GM19043 (cell line): ENCODE data around the gene GNL1.
A peak's percentile ranks its signal among the peaks of the same experiment; 100 is the strongest.
"Not testable (repeated sequence)": the region's sequence is repeated elsewhere in the genome, so short reads cannot be mapped to it uniquely, and the experiment has no call there.

Experiments used
- ATAC-seq: cut with Tn5 transposase; IDR thresholded peaks from one replicate; pipeline ENCODE4 v1.9.1; 2021; ENCODE audit warnings: low read depth; ENCODE audit not compliant: unreplicated experiment

Gene GNL1, protein sequence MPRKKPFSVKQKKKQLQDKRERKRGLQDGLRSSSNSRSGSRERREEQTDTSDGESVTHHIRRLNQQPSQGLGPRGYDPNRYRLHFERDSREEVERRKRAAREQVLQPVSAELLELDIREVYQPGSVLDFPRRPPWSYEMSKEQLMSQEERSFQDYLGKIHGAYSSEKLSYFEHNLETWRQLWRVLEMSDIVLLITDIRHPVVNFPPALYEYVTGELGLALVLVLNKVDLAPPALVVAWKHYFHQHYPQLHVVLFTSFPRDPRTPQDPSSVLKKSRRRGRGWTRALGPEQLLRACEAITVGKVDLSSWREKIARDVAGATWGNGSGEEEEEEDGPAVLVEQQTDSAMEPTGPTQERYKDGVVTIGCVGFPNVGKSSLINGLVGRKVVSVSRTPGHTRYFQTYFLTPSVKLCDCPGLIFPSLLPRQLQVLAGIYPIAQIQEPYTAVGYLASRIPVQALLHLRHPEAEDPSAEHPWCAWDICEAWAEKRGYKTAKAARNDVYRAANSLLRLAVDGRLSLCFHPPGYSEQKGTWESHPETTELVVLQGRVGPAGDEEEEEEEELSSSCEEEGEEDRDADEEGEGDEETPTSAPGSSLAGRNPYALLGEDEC

DNA sequence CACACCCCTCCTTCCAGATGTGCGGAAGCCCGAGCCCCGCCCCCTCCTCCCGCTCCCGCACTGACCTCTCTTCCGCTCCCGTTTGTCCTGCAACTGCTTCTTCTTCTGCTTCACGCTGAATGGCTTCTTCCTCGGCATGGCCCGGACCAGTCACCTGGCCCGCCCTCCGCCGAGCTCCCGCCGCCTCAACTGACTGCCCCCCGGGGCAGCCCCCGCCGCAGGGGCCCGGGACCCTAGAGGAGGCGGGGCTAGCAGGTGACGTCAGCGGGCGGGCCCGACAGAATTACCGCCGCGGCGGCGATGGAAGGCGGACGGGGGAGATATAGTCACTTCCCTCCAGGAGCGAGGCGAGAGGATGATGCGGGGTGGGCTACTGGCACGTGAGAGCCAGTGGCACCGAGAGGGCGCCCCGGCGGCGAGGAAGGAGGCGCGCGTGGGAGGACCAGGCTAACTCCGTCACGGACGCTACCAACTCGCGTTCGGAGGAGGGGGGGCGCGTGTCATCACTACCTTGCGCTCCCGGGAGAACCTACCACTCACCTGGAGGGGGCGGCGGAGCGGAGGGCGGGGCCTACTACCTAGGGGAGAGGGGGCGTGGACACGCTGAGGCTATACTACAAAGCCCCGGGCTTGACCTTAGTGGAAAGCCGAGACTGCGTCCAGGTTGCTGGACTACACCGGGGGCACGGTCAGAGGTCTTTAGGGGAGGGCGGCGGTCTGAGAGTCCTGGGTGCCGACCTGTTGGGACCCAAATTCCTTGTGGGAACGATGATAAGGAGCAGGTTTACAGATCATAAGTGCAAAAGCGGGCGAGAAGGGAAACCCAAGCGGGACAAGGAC lies at the start of gene GNL1:
Gene GNL1 (minus strand): TSS at position 424 of the 840 bp plus-strand sequence. CDS start 286 bp downstream, at position 138.
- peak; percentile 62 for ATAC-seq

- ATAC-seq, result no peak
Observed at GRCh38 chr6:30603961-30604360, 47.7 kb upstream of the GNL1 start.

GRCh38 chr6:30601815-30602641 lies 45.7 kb upstream of the GNL1 start:
- no peak for ATAC-seq

GRCh38 chr6:30601436-30601814 lies 45.1 kb upstream of the GNL1 start:
- no peak for ATAC-seq

- ATAC-seq, result no peak
Observed at GRCh38 chr6:30600451-30600961, 44.2 kb upstream of the GNL1 start.

- ATAC-seq, result no peak
Observed at GRCh38 chr6:30599625-30600324, 43.5 kb upstream of the GNL1 start.

- ATAC-seq, result no peak
Observed at GRCh38 chr6:30598912-30599624, 42.8 kb upstream of the GNL1 start.

DNA sequence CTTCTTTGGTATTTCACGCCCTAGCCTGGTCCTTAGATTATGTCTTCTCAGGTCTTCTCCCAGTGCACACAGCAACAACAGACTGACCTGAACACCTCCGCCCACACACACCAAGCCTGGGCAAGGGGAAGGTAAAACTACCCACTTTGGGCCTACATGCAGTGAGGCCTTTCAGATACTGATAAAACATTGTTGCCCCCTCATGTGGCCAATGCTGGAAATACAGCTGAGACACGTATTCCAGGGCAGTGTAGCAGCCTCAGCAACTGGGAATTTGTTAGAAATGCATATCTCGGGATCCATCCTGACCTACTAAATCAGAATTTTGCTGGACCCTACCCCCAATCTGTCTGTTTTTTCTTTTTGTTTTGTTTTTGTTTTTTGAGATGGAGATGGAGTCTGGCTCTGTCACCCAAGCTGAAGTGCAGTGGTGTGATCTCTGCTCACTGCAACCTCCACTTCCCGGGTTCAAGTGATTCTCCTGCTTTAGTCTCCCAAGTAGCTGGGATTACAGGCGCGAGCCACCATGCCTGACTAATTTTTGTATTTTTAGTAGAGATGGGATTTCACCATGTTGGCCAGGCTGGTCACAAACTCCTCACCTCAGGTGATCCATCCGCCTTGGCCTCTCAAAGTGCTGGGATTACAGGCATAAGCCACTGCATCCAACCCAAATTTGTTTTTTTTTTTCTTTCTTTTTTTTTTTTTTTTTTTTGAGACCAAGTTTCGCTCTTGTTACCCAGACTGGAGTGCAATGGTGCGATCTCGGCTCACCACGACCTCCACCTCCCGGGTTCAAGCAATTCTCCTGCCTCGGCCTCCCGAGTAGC lies 41.2 kb upstream of the GNL1 start:
- ATAC-seq, result not testable (repeated sequence)

DNA sequence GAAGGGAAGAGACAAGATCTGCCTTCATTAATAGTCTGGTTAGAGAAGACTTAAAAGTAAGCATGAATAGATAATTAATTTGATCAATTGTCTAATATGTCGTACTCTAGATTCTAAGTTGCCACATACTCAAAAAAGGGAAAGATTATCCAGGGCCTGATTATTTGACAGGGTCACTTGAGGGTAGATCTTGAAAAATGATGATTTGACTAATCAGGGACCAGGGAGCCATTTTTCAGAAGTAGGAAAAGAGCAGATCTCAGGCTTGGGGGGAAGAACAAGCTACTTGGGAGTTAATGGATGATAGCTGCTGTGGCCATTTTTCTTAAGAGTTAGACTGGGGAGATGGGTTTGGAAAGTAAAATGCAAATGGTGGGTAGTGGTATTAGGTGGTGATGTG lies 36.0 kb upstream of the GNL1 start:
- no peak for ATAC-seq

- ATAC-seq, result no peak
Observed at GRCh38 chr6:30591008-30591407, 34.7 kb upstream of the GNL1 start.

DNA sequence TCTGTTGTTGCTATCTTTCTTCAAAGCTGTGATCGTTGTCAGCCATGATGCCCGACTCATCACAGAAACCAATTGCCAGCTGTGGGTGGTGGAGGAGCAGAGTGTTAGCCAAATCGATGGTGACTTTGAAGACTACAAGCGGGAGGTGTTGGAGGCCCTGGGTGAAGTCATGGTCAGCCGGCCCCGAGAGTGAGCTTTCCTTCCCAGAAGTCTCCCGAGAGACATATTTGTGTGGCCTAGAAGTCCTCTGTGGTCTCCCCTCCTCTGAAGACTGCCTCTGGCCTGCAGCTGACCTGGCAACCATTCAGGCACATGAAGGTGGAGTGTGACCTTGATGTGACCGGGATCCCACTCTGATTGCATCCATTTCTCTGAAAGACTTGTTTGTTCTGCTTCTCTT lies 34.2 kb upstream of the GNL1 start:
- no peak for ATAC-seq

DNA sequence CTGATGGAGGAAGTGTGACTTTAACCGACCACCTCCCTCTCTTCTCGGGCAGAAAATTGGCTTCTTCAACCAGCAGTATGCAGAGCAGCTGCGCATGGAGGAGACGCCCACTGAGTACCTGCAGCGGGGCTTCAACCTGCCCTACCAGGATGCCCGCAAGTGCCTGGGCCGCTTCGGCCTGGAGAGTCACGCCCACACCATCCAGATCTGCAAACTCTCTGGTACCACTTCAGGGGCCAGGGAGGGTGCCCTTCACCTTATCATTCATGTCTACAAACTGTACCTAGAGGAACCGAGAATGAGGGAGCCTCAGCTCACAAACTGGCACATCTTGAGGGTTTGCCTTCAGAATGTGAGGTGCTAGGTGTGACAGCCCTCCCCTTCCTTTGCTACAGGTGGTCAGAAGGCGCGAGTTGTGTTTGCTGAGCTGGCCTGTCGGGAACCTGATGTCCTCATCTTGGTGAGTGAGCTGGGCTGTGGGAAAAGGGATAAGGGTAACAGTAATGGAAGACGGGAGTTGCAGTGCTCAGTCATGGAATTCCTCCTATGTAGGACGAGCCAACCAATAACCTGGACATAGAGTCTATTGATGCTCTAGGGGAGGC lies 33.6 kb upstream of the GNL1 start:
- no peak for ATAC-seq

DNA sequence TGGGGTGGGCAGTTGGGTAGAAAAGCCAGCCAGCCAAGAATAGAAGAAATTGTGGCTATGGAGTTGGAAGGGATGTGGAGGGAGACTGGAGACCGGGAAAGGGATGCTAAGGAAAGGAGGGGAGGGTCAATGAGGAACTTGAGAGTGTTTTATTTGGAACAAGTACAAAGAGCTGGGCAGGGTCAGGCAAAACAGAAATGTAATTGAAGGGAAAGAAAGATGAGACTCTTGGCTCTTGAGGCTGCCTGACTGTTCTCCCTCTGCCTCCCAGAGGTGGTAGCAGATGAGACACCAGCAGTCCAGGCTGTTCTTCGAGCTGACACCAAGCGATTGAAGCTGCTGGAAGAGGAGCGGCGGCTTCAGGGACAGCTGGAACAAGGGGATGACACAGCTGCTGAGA lies 27.6 kb upstream of the GNL1 start:
- no peak for ATAC-seq

DNA sequence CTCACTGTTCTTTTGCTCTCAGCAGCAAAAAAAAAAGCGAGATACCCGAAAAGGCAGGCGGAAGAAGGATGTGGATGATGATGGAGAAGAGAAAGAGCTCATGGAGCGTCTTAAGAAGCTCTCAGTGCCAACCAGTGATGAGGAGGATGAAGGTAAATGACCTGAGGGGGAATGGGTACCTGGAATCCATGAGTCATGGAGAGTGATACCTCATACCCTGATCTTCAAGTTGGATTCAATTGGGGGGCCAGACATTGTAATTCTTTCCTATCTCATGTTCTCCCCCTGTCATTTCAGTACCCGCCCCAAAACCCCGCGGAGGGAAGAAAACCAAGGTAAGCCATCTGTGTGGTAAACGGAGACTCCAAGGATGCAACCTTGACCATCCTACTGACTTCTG lies 21.8 kb upstream of the GNL1 start:
- no peak for ATAC-seq

DNA sequence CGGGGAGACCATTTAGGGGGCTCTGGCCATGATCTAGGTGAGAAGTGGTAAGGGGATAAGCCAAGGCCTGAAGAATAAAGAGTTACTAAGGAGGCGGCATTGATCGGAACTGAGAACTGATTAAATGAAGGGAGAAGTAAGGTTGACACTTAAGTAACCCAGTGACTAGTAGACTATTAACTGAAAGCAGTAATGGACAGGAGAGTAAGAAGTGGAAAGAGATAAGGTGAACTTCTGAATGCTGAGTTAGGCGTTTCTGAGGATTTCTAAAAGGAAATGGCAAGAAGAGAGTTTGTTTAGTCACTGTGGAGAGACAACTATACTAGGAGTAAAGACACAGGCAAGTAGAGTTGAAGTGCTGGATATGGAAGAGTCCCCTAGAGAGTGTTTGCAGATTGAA lies 16.8 kb upstream of the GNL1 start:
- no peak for ATAC-seq

- no peak for ATAC-seq
Observed at GRCh38 chr6:30572148-30572547, 15.9 kb upstream of the GNL1 start.

DNA sequence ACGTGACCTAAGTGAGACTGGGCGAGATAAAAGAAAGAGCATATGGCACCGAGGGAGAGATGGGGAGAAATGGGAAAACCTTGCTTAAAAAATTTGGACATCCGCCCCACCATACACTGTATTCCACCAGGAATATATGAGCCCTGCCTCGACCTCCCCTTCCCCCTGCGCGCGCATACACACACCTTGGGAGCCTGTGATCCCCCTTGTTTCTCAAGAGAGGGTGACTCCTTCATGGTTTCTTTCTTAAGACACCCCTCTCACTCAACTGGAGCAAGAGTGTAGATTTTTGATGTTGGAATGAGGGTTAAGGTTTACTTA lies 15.4 kb upstream of the GNL1 start:
- ATAC-seq, result no peak
